ENCODE measurements around the gene ARHGAP23. TPM values are rescaled to one million over a fixed set of nuclear protein-coding genes. Genes with fewer than 3 reads are reported as not detected.
"Not testable (repeated sequence)": the region's sequence is repeated elsewhere in the genome, so short reads cannot be mapped to it uniquely, and the experiment has no call there.

The ARHGAP23 gene
- total and polyA plus RNA-seq, 2 donors (not counting 3 experiments of a cell fraction or from before 2014, with no cell fraction given), result 25.4 to 190 TPM

- H4K20me1 ChIP-seq (replicated peaks; ENCODE audit: control insufficient read depth, extremely low read depth, insufficient read depth, low read length); H3K9ac ChIP-seq (replicated peaks; ENCODE audit: extremely low read depth, insufficient read depth, low read length); H3K27me3 ChIP-seq (ENCODE audit: control insufficient read depth in 2 of 2, insufficient read depth in 2 of 2, low read length in 2 of 2); H3K79me2 ChIP-seq (ENCODE audit: control insufficient read depth, insufficient read depth, low read length); POLR2A ChIA-PET; H3K4me3 ChIP-seq (replicated peaks in 1 of 3; ENCODE audit: insufficient read depth in 1 of 3, low read depth in 1 of 3, low read length in 3 of 3); dilution Hi-C loops (cut with MboI; ENCODE audit: extremely low pct_ligation_motif_present, low sequenced_read_pairs); FAIRE-seq; DNase-seq (ENCODE audit: low read depth, low spot score); H3K9me3 ChIP-seq (replicated peaks; ENCODE audit: control insufficient read depth, insufficient read depth, low read length); H3K4me1 ChIP-seq (ENCODE audit: control insufficient read depth, extremely low read depth, insufficient read depth, low read length); H3K4me2 ChIP-seq (ENCODE audit: insufficient read depth, low read length); H3K9me1 ChIP-seq (replicated peaks; ENCODE audit: control insufficient read depth, extremely low read depth, insufficient read depth, low read length); BruUV-seq (replicated peaks); H3K27ac ChIP-seq (ENCODE audit: insufficient read depth, low read depth, low read length); H2AFZ ChIP-seq (ENCODE audit: low read depth, low read length): not testable (repeated sequence)
- intact Hi-C loops (cut with micrococcal nuclease), result loop anchor here (1.0 to 2.0 kb wide), 2 partner anchors 41 to 61 kb away; no protein-coding TSS in a partner anchor
- CTCF ChIA-PET, result interaction anchor here (0.8 to 1.9 kb wide), 6 partner anchors 10 to 136 kb away, joined by 3 to 10 read pairs (median 3); no protein-coding TSS in a partner anchor
- peaks cover 14 to 39% of the 10 kb centered on the region in 2 experiments for H3K36me3 ChIP-seq (ENCODE audit: control insufficient read depth in 2 of 2, extremely low read depth in 1 of 2, insufficient read depth in 2 of 2, low read length in 2 of 2)
These were observed 57.5 kb downstream of the ARHGAP23 start for GRCh38 chr17:38485681-38486298.

- H3K4me2 ChIP-seq (ENCODE audit: insufficient read depth, low read length); POLR2A ChIA-PET; H4K20me1 ChIP-seq (replicated peaks; ENCODE audit: control insufficient read depth, extremely low read depth, insufficient read depth, low read length); BruUV-seq (replicated peaks); H3K9me3 ChIP-seq (replicated peaks; ENCODE audit: control insufficient read depth, insufficient read depth, low read length); H3K9ac ChIP-seq (replicated peaks; ENCODE audit: extremely low read depth, insufficient read depth, low read length); dilution Hi-C loops (cut with MboI; ENCODE audit: extremely low pct_ligation_motif_present, low sequenced_read_pairs); H2AFZ ChIP-seq (ENCODE audit: low read depth, low read length); DNase-seq (ENCODE audit: low read depth, low spot score); CTCF ChIA-PET; H3K4me3 ChIP-seq (replicated peaks in 1 of 3; ENCODE audit: insufficient read depth in 1 of 3, low read depth in 1 of 3, low read length in 3 of 3); H3K27me3 ChIP-seq (ENCODE audit: control insufficient read depth in 2 of 2, insufficient read depth in 2 of 2, low read length in 2 of 2); FAIRE-seq; H3K27ac ChIP-seq (ENCODE audit: insufficient read depth, low read depth, low read length); H3K4me1 ChIP-seq (ENCODE audit: control insufficient read depth, extremely low read depth, insufficient read depth, low read length); H3K9me1 ChIP-seq (replicated peaks; ENCODE audit: control insufficient read depth, extremely low read depth, insufficient read depth, low read length): not testable (repeated sequence)
- peaks cover 12% of the 10 kb centered on the region for H3K79me2 ChIP-seq (ENCODE audit: control insufficient read depth, insufficient read depth, low read length)
- intact Hi-C loops (cut with micrococcal nuclease), result loop anchor here (5.0 kb wide), 1 partner anchor 137 kb away; the partner anchor contains the start of gene SOCS7
- peaks cover 16 to 52% of the 10 kb centered on the region in 2 experiments for H3K36me3 ChIP-seq (ENCODE audit: control insufficient read depth in 2 of 2, extremely low read depth in 1 of 2, insufficient read depth in 2 of 2, low read length in 2 of 2)
These were observed 61.5 kb downstream of the ARHGAP23 start for GRCh38 chr17:38489774-38490173.

GRCh38 chr17:38491346-38492066 lies 63.2 kb downstream of the ARHGAP23 start:
- H3K79me2 ChIP-seq (ENCODE audit: control insufficient read depth, insufficient read depth, low read length); H3K27ac ChIP-seq (ENCODE audit: insufficient read depth, low read depth, low read length); H2AFZ ChIP-seq (ENCODE audit: low read depth, low read length); BruUV-seq (replicated peaks); FAIRE-seq; H3K4me1 ChIP-seq (ENCODE audit: control insufficient read depth, extremely low read depth, insufficient read depth, low read length); H4K20me1 ChIP-seq (replicated peaks; ENCODE audit: control insufficient read depth, extremely low read depth, insufficient read depth, low read length); H3K9me3 ChIP-seq (replicated peaks; ENCODE audit: control insufficient read depth, insufficient read depth, low read length); H3K27me3 ChIP-seq (ENCODE audit: control insufficient read depth in 2 of 2, insufficient read depth in 2 of 2, low read length in 2 of 2); dilution Hi-C loops (cut with MboI; ENCODE audit: extremely low pct_ligation_motif_present, low sequenced_read_pairs); H3K4me3 ChIP-seq (replicated peaks in 1 of 3; ENCODE audit: insufficient read depth in 1 of 3, low read depth in 1 of 3, low read length in 3 of 3); POLR2A ChIA-PET; H3K4me2 ChIP-seq (ENCODE audit: insufficient read depth, low read length); H3K9me1 ChIP-seq (replicated peaks; ENCODE audit: control insufficient read depth, extremely low read depth, insufficient read depth, low read length); DNase-seq (ENCODE audit: low read depth, low spot score); H3K9ac ChIP-seq (replicated peaks; ENCODE audit: extremely low read depth, insufficient read depth, low read length): not testable (repeated sequence)
- peaks cover 15 to 51% of the 10 kb centered on the region in 2 experiments for H3K36me3 ChIP-seq (ENCODE audit: control insufficient read depth in 2 of 2, extremely low read depth in 1 of 2, insufficient read depth in 2 of 2, low read length in 2 of 2)
- intact Hi-C loops (cut with micrococcal nuclease), result loop anchor here (1.0 to 5.0 kb wide), 3 partner anchors 69 to 176 kb away; partner anchors contain the start of gene SOCS7
- CTCF ChIA-PET, result interaction anchor here (0.7 kb wide), 1 partner anchor 176 kb away, joined by 4 read pairs; no protein-coding TSS in a partner anchor
